ENCODE measurements around the gene TSPAN1.

GRCh38 chr1:46158312-46159281 lies 16.3 kb upstream of the TSPAN1 start:
- TF ChIP-seq CTCF (IDR thresholded peaks at IDR 0.05; ENCODE audit: poor library complexity) (no peak), EZH2phosphoT487 (IDR thresholded peaks at IDR 0.05; ENCODE audit: low read depth, severe bottlenecking, unreplicated experiment) (no peak), EZH2 (IDR thresholded peaks at IDR 0.05; ENCODE audit: borderline replicate concordance) (no peak)
